ENCODE results near the gene MIEN1. TPM values are rescaled to one million over a fixed set of nuclear protein-coding genes. Genes with fewer than 3 reads are reported as not detected.
"Not testable (repeated sequence)": the region's sequence is repeated elsewhere in the genome, so short reads cannot be mapped to it uniquely, and the experiment has no call there.

The MIEN1 gene
- total RNA-seq, 1 experiment from 2014 or later = 99.5 TPM

- DNase-seq (ENCODE audit: low spot score) = no peak
Measured at GRCh38 chr17:39755554-39756379, 25.4 kb upstream of the MIEN1 start.

GRCh38 chr17:39754958-39755553 is 24.7 kb upstream of the MIEN1 start:
- DNase-seq (ENCODE audit: low spot score) = no peak

- peak; percentile 80 for DNase-seq (ENCODE audit: low spot score)
Measured at GRCh38 chr17:39754161-39754957, 24.0 kb upstream of the MIEN1 start.

GRCh38 chr17:39753514-39754160 is 23.3 kb upstream of the MIEN1 start:
- DNase-seq (ENCODE audit: low spot score) = no peak

- no peak for DNase-seq (ENCODE audit: low spot score)
Measured at GRCh38 chr17:39752241-39752881, 22.0 kb upstream of the MIEN1 start.

- no peak for DNase-seq (ENCODE audit: low spot score)
Measured at GRCh38 chr17:39751637-39752036, 21.3 kb upstream of the MIEN1 start.

GRCh38 chr17:39751016-39751543 is 20.7 kb upstream of the MIEN1 start:
- no peak for DNase-seq (ENCODE audit: low spot score)

GRCh38 chr17:39750131-39751015 is 20.0 kb upstream of the MIEN1 start:
- no peak for DNase-seq (ENCODE audit: low spot score)

GRCh38 chr17:39748444-39749034 is 18.2 kb upstream of the MIEN1 start:
- DNase-seq (ENCODE audit: low spot score) = not testable (repeated sequence)

- DNase-seq (ENCODE audit: low spot score) = no peak
Measured at GRCh38 chr17:39747745-39748144, 17.4 kb upstream of the MIEN1 start.

- DNase-seq (ENCODE audit: low spot score) = no peak
Measured at GRCh38 chr17:39746145-39746461, 15.8 kb upstream of the MIEN1 start.

- DNase-seq (ENCODE audit: low spot score) = no peak
Measured at GRCh38 chr17:39745335-39746144, 15.2 kb upstream of the MIEN1 start.

GRCh38 chr17:39744836-39745215 is 14.5 kb upstream of the MIEN1 start:
- DNase-seq (ENCODE audit: low spot score) = no peak

GRCh38 chr17:39744075-39744835 is 13.9 kb upstream of the MIEN1 start:
- DNase-seq (ENCODE audit: low spot score) = no peak

- DNase-seq (ENCODE audit: low spot score) = no peak
Measured at GRCh38 chr17:39742856-39743436, 12.6 kb upstream of the MIEN1 start.

- no peak for DNase-seq (ENCODE audit: low spot score)
Measured at GRCh38 chr17:39742126-39742855, 12.0 kb upstream of the MIEN1 start.

GRCh38 chr17:39740357-39741111 is 10.2 kb upstream of the MIEN1 start:
- peak; percentile 63 for DNase-seq (ENCODE audit: low spot score)
